ENCODE measurements around the gene SBSN.

- TF ChIP-seq EZH2 (IDR thresholded peaks at IDR 0.05; ENCODE audit: insufficient read depth, poor library complexity, severe bottlenecking) (no peak), EZH2phosphoT487 (IDR thresholded peaks at IDR 0.05; ENCODE audit: insufficient read depth, low read depth) (no peak)
Measured at GRCh38 chr19:35562776-35563175, 34.7 kb upstream of the SBSN start.

All from GM23248 (cell line).